ENCODE measurements around the gene SHQ1.
"Not testable (repeated sequence)": the region's sequence is repeated elsewhere in the genome, so short reads cannot be mapped to it uniquely, and the experiment has no call there.

DNA sequence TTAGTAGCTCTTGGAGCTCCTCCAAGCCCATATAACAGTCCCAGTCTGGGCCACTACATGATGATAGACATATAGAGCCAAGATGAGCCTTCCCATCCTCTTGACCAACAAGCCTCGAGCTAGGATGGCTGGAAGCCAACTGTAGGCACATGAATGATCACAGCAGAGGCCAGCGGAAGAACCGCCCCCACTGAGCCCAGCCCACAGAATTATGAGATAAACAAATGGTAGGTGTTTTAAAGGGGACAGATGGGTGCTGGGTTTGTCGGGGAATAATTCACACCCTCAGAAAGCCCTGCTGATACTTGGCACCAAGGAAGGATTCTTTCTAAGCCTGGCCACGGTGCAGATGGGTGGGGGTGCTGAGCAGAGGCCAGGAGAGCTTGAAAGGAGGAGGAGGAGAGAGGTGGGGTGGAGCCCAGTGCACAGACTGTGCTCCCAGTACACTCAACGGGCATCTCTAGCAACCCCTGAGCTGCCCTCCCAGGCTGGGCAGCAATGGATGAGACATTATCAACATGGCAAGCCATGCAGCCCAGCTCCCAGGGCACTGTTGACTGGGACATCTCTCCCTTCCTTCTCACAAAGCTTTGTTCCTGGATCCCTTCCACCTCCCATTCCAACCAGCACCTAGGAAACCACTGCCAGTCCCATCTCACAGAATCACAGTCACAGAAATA, 115.4 kb downstream of the SHQ1 start:
- TF ChIP-seq, protein P1, sequence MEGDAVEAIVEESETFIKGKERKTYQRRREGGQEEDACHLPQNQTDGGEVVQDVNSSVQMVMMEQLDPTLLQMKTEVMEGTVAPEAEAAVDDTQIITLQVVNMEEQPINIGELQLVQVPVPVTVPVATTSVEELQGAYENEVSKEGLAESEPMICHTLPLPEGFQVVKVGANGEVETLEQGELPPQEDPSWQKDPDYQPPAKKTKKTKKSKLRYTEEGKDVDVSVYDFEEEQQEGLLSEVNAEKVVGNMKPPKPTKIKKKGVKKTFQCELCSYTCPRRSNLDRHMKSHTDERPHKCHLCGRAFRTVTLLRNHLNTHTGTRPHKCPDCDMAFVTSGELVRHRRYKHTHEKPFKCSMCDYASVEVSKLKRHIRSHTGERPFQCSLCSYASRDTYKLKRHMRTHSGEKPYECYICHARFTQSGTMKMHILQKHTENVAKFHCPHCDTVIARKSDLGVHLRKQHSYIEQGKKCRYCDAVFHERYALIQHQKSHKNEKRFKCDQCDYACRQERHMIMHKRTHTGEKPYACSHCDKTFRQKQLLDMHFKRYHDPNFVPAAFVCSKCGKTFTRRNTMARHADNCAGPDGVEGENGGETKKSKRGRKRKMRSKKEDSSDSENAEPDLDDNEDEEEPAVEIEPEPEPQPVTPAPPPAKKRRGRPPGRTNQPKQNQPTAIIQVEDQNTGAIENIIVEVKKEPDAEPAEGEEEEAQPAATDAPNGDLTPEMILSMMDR (IDR thresholded peaks at IDR 0.05; ENCODE audit: low read depth, low read length) = not testable (repeated sequence)
- TF ChIP-seq POLR2A (IDR thresholded peaks at IDR 0.05; ENCODE audit: extremely low read depth, insufficient read length) = not testable (repeated sequence)

Measured in NB4 (cell line).